Endothelial cell of umbilical vein (primary cell): ENCODE data around the gene ANKRD31. TPM values are rescaled to one million over a fixed set of nuclear protein-coding genes. Genes with fewer than 3 reads are reported as not detected.

Experiments used
- BruUV-seq: library from RNA; stranded (reverse); fragments of 400-500 nt; replicated peaks from 2 replicates; lab custom pipeline; 2021; lab: Mats Ljungman, UMichigan
- CTCF ChIA-PET: fragments of 300-600, 350-600 bp; sonication (Branson Sonifier 250); formaldehyde crosslinking; loops from one replicate; lab custom pipeline; 2021; ENCODE audit warnings: antibody characterized with exemption, inconsistent platforms; lab: Charles Lee
- POLR2A ChIA-PET: fragments of 300-600, 350-600 bp; sonication (Branson Sonifier 250); formaldehyde crosslinking; loops from one replicate; lab custom pipeline; 2021; ENCODE audit warnings: antibody characterized with exemption, inconsistent platforms; lab: Charles Lee
- DNase-seq: peaks from one replicate; pipeline ENCODE4 v3.0.0-alpha.2; 2011; ENCODE audit warnings: low read depth, low spot score
- FAIRE-seq: peaks from 2 replicates; lab custom pipeline; 2011; peaks lifted over from hg19 to GRCh38; lab: Jason Lieb, UNC
- H2AFZ ChIP-seq: 2 replicates; pipeline ENCODE4 v1.6.0; 2012; ENCODE audit warnings: low read depth, low read length, control low read depth, inconsistent platforms
- H3K27ac ChIP-seq: 2 replicates; pipeline ENCODE4 v1.5.1; 2011; ENCODE audit warnings: low read depth, mild to moderate bottlenecking, control low read depth, low read length, moderate library complexity; ENCODE audit not compliant: insufficient read depth
- H3K27me3 ChIP-seq, 2 experiments: 2 replicates each; pipeline versions ENCODE4 v1.6.0 to v1.6.1; 2011; ENCODE audit warnings: low read length in 2 of 2, mixed read lengths in 1 of 2; ENCODE audit not compliant: control insufficient read depth in 2 of 2, insufficient read depth in 2 of 2
- H3K36me3 ChIP-seq, 2 experiments: 2 replicates in 1 of 2; 3 replicates in 1 of 2; pipeline ENCODE4 v1.5.1; 2011; ENCODE audit warnings: low read length in 2 of 2, mild to moderate bottlenecking in 1 of 2, moderate library complexity in 1 of 2; ENCODE audit not compliant: control insufficient read depth in 2 of 2, insufficient read depth in 2 of 2; ENCODE audit errors: extremely low read depth in 1 of 2
- H3K4me1 ChIP-seq: 3 replicates; pipeline ENCODE4 v1.5.1; 2011; ENCODE audit warnings: mild to moderate bottlenecking, low read length; ENCODE audit not compliant: control insufficient read depth, insufficient read depth; ENCODE audit errors: extremely low read depth
- H3K4me2 ChIP-seq: 2 replicates; pipeline ENCODE4 v1.6.1; 2011; ENCODE audit warnings: low read length, control low read depth, mixed read lengths; ENCODE audit not compliant: insufficient read depth
- H3K4me3 ChIP-seq, 3 experiments: fragments of 200-600 bp in 1 of 3; sonication (generic), shearing (Covaris generic) in 1 of 3; replicated peaks in 1 of 3; 2 replicates each; pipeline ENCODE4 v1.5.1; 2011 to 2016; ENCODE audit warnings: control low read depth in 3 of 3, low read length in 3 of 3, mild to moderate bottlenecking in 2 of 3, inconsistent platforms in 1 of 3, low read depth in 1 of 3, moderate library complexity in 1 of 3; ENCODE audit not compliant: insufficient read depth in 1 of 3
- H3K79me2 ChIP-seq: 2 replicates; pipeline ENCODE4 v1.6.0; 2012; ENCODE audit warnings: low read length, inconsistent platforms; ENCODE audit not compliant: control insufficient read depth, insufficient read depth
- H3K9ac ChIP-seq: replicated peaks from 2 replicates; pipeline ENCODE3; 2011; ENCODE audit warnings: low read length, control low read depth; ENCODE audit not compliant: insufficient read depth; ENCODE audit errors: extremely low read depth
- H3K9me1 ChIP-seq: replicated peaks from 3 replicates; pipeline ENCODE4 v1.6.0; 2011; ENCODE audit warnings: mild to moderate bottlenecking, low read length; ENCODE audit not compliant: control insufficient read depth, insufficient read depth; ENCODE audit errors: extremely low read depth
- H3K9me3 ChIP-seq: replicated peaks from 2 replicates; pipeline ENCODE4 v1.5.1; 2012; ENCODE audit warnings: low read length, inconsistent platforms; ENCODE audit not compliant: control insufficient read depth, insufficient read depth
- H4K20me1 ChIP-seq: replicated peaks from 2 replicates; pipeline ENCODE3; 2011; ENCODE audit warnings: mild to moderate bottlenecking, low read length; ENCODE audit not compliant: control insufficient read depth, insufficient read depth; ENCODE audit errors: extremely low read depth
- EZH2 ChIP-seq: IDR thresholded peaks from 2 replicates; pipeline ENCODE4 v1.6.1; 2012; ENCODE audit warnings: borderline replicate concordance, low read depth, mild to moderate bottlenecking, moderate library complexity, low read length, inconsistent platforms; ENCODE audit not compliant: severe bottlenecking
- FOS ChIP-seq: IDR thresholded peaks from 2 replicates; pipeline ENCODE4 v1.6.1; 2011; ENCODE audit warnings: mild to moderate bottlenecking, low read length, moderate library complexity, borderline replicate concordance; ENCODE audit not compliant: insufficient read depth
- GATA2 ChIP-seq: IDR thresholded peaks from 2 replicates; pipeline ENCODE4 v1.7.0; 2011; ENCODE audit warnings: low read depth, mild to moderate bottlenecking, moderate library complexity, mixed read lengths, low read length; ENCODE audit not compliant: insufficient read length, insufficient read depth
- JUN ChIP-seq: IDR thresholded peaks from 2 replicates; pipeline ENCODE4 v1.6.1; 2011; ENCODE audit warnings: borderline replicate concordance, low read depth; ENCODE audit not compliant: insufficient read length, insufficient read depth
- MYC ChIP-seq: IDR thresholded peaks from one replicate; pipeline ENCODE4 v1.6.1; 2011; ENCODE audit warnings: mild to moderate bottlenecking, low read depth, low read length
- POLR2A ChIP-seq: IDR thresholded peaks from 2 replicates; pipeline ENCODE4 v1.6.1; 2012; ENCODE audit warnings: low read depth, mild to moderate bottlenecking, control low read depth, low read length
- POLR2AphosphoS5 ChIP-seq: IDR thresholded peaks from 2 replicates; pipeline ENCODE4 v1.6.1; 2012; ENCODE audit warnings: low read depth, mild to moderate bottlenecking, control low read depth, low read length, moderate library complexity; ENCODE audit not compliant: insufficient read depth
- dilution Hi-C: fragments of 300-500 bp; cut with MboI; formaldehyde crosslinking; loops from one replicate; pipeline ENCODE4 v1.15.0; 2019; ENCODE audit warnings: low sequenced_read_pairs; ENCODE audit not compliant: extremely low pct_ligation_motif_present
- intact Hi-C: fragments of 100-400 bp; cut with micrococcal nuclease; formaldehyde crosslinking; loops from one replicate; pipeline ENCODE4 v1.10.0; 2022
- polyA plus RNA-seq, 4 experiments: library from polyadenylated mRNA; depleted of rRNA in 3 of 4; stranded (reverse) in 3 of 4; unstranded in 1 of 4; fragments of >200 nt; gene quantifications; 2 replicates each; pipeline versions ENCODE4 v1.2.1 to v1.2.3, GENCODE V29; 2011 to 2012; ENCODE audit warnings: missing spikeins in 1 of 4
- total RNA-seq: library from RNA; stranded (reverse); gene quantifications from 2 replicates; pipeline ENCODE4 v1.2.3, GENCODE V29; 2021
- TF ChIP-seq, protein P1 (sequence below): IDR thresholded peaks from 2 replicates; pipeline ENCODE4 v1.6.1; 2011; ENCODE audit not compliant: insufficient read depth, insufficient read length
- TF ChIP-seq, protein P2 (sequence below), 2 donors: IDR thresholded peaks; 1 replicate in 1 of 2; 2 replicates in 1 of 2; pipeline ENCODE4 v1.5.1; 2011; ENCODE audit warnings: low read length in 2 of 2, mild to moderate bottlenecking in 2 of 2, moderate library complexity in 2 of 2, control low read depth in 1 of 2, inconsistent platforms in 1 of 2, low read depth in 1 of 2; ENCODE audit not compliant: insufficient read depth in 1 of 2; ENCODE audit errors: extremely low read depth in 1 of 2

The ANKRD31 gene
- total and polyA plus RNA-seq, 2 donors (not counting 3 experiments of a cell fraction or from before 2014, with no cell fraction given): not detected

DNA sequence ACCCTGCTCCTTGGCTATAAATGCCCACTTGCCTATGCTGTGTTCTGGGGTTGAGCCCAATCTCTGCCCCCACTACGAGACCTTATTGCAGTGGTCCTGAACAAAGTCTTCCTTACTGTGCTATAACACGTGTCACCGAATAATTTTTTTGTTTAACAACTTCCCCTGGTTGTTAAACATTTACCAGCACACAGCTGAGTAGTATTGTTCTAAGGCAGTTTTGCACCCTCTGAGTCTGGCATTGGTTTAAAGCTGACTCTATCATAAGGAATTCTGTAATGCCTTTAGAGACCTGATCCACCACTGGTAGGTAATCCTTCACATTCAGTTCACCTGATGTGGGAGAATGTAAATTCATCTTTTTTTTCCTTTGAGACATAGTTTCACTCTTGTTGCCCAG is 25.6 kb upstream of the ANKRD31 start:
- intact Hi-C loops: loop anchor here (10.0 kb wide), 1 partner anchor 207 kb away; the partner anchor contains the start of gene GCNT4
- no peak for TF ChIP-seq GATA2
- TF ChIP-seq, protein P1, sequence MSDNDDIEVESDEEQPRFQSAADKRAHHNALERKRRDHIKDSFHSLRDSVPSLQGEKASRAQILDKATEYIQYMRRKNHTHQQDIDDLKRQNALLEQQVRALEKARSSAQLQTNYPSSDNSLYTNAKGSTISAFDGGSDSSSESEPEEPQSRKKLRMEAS: no peak
- TF ChIP-seq EZH2: no peak
- no peak for TF ChIP-seq POLR2AphosphoS5
- no peak for TF ChIP-seq JUN
- TF ChIP-seq POLR2A: no peak
- no peak for TF ChIP-seq MYC
- TF ChIP-seq, protein P2, sequence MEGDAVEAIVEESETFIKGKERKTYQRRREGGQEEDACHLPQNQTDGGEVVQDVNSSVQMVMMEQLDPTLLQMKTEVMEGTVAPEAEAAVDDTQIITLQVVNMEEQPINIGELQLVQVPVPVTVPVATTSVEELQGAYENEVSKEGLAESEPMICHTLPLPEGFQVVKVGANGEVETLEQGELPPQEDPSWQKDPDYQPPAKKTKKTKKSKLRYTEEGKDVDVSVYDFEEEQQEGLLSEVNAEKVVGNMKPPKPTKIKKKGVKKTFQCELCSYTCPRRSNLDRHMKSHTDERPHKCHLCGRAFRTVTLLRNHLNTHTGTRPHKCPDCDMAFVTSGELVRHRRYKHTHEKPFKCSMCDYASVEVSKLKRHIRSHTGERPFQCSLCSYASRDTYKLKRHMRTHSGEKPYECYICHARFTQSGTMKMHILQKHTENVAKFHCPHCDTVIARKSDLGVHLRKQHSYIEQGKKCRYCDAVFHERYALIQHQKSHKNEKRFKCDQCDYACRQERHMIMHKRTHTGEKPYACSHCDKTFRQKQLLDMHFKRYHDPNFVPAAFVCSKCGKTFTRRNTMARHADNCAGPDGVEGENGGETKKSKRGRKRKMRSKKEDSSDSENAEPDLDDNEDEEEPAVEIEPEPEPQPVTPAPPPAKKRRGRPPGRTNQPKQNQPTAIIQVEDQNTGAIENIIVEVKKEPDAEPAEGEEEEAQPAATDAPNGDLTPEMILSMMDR (IDR thresholded peaks at IDR 0.05; ENCODE audit: extremely low read depth in 1 of 2, insufficient read depth in 1 of 2, low read depth in 1 of 2, low read length in 2 of 2): no peak
- TF ChIP-seq FOS: no peak
- POLR2A ChIA-PET: no interaction called here

More for the DNA sequence above, 25.6 kb upstream of the ANKRD31 start:
- DNase-seq (no peak), FAIRE-seq (no peak)
- dilution Hi-C loops: no loop called here
- no peaks in the 10 kb centered on the region for H4K20me1 ChIP-seq
- no peak overlapping the region for H2AFZ ChIP-seq
- H3K4me2 ChIP-seq: no peak overlapping the region
- H3K9me1 ChIP-seq: no peaks in the 10 kb centered on the region
- H3K27ac ChIP-seq: no peak overlapping the region
- BruUV-seq: no TSS peak
- H3K4me1 ChIP-seq: no peaks in the 10 kb centered on the region
- CTCF ChIA-PET: no interaction called here
- no peak overlapping the region for H3K9ac ChIP-seq
- no peaks in the 10 kb centered on the region for H3K36me3 ChIP-seq
- no peaks in the 10 kb centered on the region for H3K27me3 ChIP-seq
- no peaks in the 10 kb centered on the region for H3K9me3 ChIP-seq
- no peaks in the 10 kb centered on the region for H3K79me2 ChIP-seq
- H3K4me3 ChIP-seq: no peak overlapping the region
